ENCODE measurements around the gene KREMEN2.

The KREMEN2 gene

DNA sequence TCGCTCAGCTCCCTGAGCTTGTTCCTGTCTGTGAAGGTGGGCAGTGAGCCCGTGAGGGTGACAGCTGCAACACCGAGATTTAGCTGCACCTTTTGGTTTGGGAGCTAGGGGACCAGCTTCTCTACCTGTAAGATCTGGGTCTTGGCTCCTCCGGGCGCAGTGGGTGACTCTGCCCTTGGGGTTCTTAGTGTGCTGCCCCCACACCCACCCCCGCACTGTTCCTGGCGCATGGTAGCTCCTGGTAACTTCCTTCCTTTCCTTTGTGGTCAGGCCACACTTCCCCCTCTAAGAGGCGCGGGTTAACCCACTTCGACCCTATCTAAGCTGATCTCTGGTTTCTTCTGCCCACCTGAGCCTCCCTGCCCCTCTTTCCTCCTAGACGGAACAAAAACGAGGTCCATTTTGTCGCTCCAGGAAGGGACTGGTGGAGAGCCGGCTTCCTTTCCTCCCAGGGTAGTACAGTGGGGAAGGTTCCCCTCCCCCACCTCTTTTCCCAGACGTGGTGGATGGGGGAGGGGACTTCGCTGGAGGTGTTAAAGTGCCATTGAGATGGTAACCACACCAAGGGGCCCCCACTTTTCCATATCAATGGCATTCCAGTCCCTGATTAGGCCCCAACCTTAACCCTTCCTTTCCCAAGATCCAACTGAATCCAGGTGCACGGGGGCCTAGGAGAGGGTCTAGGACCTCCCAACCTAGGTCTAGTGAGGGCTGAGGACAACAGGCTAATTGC is 44.0 kb downstream of the KREMEN2 start:
- no peak for DNase-seq

GRCh38 chr16:3008690-3009037 is 44.6 kb downstream of the KREMEN2 start:
- no peak for DNase-seq

GRCh38 chr16:3009568-3010390 is 45.7 kb downstream of the KREMEN2 start:
- DNase-seq = no peak

GRCh38 chr16:3010510-3010909 is 46.4 kb downstream of the KREMEN2 start:
- no peak for DNase-seq

DNA sequence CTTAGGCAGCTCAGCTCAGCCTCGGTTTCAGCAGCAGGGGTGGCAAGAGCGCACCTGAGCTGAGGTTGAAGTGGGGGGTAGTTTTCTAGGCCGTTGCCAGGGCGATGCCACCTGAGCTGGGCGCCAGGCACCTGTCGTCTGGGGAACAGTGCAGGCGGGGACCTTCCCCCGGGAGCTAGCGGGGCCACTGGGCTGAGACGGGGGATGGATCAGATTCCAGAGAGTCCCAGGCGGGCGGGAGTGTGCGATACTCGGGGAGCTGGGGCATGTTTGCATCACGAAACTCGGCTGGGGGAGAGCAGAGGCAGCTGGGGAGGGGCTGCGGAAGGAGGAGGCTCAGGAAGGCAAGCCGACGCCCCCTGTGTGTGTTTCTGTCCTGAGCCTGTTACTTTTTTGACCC is 48.2 kb downstream of the KREMEN2 start:
- no peak for DNase-seq

DNA sequence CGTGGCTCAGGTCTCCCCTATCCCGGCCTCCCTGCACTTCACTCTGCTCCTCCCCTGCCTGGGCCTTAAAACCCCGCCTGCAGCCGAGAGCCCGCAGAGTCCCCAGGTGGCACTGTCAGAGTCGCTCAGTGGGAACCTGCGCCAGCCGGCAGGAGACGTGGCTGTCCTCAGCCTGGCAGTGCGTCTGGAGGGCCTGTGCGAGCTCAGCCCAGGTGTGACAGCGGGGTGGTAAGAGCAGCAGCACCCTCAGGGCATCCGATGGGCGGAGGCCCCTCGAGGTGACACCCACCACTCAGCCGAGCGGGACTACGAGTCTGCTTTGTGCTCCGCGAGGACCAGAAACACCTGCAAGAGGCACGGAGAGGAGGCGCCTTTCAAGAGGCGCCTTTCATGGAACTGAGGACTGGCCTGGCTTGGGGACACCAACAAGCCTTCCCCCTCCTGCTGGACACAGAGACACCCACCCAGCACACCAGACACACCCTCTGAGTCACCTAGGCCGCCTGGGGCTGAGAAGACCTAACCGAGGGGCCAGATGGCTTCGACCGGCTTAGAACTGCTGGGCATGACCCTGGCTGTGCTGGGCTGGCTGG is 48.8 kb downstream of the KREMEN2 start, which contains the start of gene CLDN9:
TSS of gene CLDN9 (plus strand) at position 96 of the 593 bp plus-strand sequence. CDS start at position 536, 440 bp downstream.
- no peak for DNase-seq

DNA sequence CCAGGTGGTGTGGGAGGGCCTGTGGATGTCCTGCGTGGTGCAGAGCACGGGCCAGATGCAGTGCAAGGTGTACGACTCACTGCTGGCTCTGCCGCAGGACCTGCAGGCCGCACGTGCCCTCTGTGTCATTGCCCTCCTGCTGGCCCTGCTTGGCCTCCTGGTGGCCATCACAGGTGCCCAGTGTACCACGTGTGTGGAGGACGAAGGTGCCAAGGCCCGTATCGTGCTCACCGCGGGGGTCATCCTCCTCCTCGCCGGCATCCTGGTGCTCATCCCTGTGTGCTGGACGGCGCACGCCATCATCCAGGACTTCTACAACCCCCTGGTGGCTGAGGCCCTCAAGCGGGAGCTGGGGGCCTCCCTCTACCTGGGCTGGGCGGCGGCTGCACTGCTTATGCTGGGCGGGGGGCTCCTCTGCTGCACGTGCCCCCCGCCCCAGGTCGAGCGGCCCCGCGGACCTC is 49.4 kb downstream of the KREMEN2 start:
- DNase-seq = no peak

DNA sequence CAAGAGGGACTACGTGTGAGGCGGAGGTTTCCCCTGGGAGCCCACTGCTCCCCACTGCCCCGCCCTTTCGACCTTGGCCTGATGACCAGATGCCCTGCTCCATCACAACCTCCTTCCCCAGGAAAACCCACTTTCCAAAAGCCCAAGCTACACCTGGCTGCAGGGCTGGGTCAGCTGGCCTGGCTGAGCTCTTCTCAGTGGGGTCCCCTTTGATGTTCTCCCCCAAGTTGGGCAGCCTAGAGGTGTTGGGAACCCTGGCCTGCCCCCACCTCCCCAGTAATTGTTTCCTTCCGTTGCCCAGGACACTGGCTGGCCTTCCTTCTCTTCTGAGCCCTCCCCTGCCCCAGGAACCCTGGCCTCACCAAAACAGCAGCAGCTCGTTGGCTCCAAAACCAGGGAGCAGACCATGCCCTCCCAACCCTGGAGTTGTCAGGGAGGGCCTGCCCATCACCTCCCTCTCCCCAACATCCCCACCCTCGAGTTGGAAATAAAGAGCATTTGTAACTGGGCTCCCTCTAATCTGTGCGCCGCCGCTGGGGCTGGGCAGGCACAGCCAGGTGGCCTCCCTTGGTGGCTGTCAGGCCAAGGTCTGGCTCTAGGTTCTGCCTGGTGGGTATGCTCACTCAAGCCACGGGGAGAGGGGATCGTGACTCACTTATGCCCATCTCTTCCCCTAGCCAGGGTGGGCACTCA is 50.1 kb downstream of the KREMEN2 start:
- DNase-seq = no peak

DNA sequence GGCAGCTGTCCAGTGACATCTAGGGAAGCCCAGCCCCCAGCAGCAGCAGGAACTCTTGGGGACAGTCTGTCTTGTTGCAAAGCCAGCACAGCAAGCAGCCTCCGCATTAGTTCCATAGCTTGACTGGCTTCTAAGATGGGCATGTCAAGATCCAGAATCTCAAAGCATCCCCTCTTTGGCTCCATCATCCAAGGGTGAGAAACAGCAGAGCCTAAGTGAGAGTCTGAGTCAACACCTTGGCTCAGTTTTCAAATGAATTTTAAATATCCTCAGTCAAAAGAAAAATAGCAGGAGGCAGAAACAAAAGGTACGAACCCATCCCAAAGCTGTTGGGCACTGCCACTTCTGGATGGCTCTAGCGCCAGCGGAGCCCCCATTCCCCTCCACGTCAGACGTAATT is 50.9 kb downstream of the KREMEN2 start:
- DNase-seq = no peak

DNA sequence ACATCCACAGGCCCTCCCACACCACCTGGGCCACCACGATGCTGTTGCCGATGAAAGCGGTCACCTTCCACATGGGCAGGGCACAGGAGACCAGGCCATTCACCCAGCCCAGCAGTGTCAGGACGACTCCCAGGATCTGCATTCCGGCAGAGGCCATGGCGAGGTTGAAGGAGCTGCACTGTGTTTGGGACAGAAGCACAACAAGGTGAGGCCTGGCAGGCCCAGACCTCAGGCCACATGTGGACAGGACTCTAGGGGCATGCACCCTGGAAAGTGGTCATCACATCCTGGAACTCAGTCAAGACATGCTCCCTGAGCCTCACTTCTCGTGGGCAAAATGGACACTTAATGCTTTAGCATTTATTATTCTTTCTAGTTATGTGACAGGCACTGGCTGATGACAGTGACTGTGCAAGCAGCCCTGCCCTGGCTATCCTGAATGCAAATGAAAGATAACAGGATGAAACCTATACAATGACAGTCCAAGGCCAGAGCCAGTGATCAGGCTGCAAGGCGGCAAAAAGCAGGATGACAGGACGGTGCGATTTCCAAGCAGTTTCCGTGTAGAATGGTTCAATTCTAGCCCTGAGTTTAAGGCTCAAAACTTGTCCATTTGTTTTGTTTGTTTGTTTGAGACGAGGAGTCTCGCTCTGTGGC is 51.9 kb downstream of the KREMEN2 start:
- no peak for DNase-seq

GRCh38 chr16:3017344-3017743 is 53.3 kb downstream of the KREMEN2 start:
- DNase-seq = no peak
